Natural killer cell treated with Interleukin-12 subunit alpha and Interleukin-12 subunit beta and Interleukin-15 and Interleukin-18, amount 100 ng/mL, for 72 hours (primary cell): ENCODE data around the gene FARP2. TPM values are rescaled to one million over a fixed set of nuclear protein-coding genes. Genes with fewer than 3 reads are reported as not detected.
"Not testable (repeated sequence)": the region's sequence is repeated elsewhere in the genome, so short reads cannot be mapped to it uniquely, and the experiment has no call there.

Experiments
- ATAC-seq, 2 donors: fragments of 150-1000 bp; cut with Tn5 transposase in 1 of 2; sonication (Bioruptor Pico), chemical (Tn5 transposase) in 1 of 2; 2 replicates each; pipeline ENCODE4 v1.10.0; 2021
- DNase-seq: peaks from one replicate; pipeline ENCODE4 v3.0.0; 2022; ENCODE audit warnings: low spot score
- H3K27ac Mint-ChIP-seq, 2 donors: 1 replicate in 1 of 2; 2 replicates in 1 of 2; pipeline ENCODE4 v1.8.0; 2022; ENCODE audit warnings: mixed read lengths in 2 of 2, mild to moderate bottlenecking in 1 of 2, moderate library complexity in 1 of 2
- H3K27me3 Mint-ChIP-seq, 2 donors: 1 replicate in 1 of 2; 2 replicates in 1 of 2; pipeline ENCODE4 v1.8.0; 2022; ENCODE audit warnings: mixed read lengths in 2 of 2
- H3K36me3 Mint-ChIP-seq: one replicate; pipeline ENCODE4 v1.8.0; 2022; ENCODE audit warnings: mixed read lengths
- H3K4me1 Mint-ChIP-seq, 2 donors: 1 replicate in 1 of 2; 2 replicates in 1 of 2; pipeline ENCODE4 v1.8.0; 2022; ENCODE audit warnings: low read depth in 2 of 2, mixed read lengths in 2 of 2, mild to moderate bottlenecking in 1 of 2
- H3K4me3 Mint-ChIP-seq: one replicate; pipeline ENCODE4 v1.8.0; 2022; ENCODE audit warnings: mixed read lengths
- H3K9me3 Mint-ChIP-seq: 2 replicates; pipeline ENCODE4 v1.8.0; 2022; ENCODE audit warnings: mixed read lengths
- total RNA-seq, 2 donors: library from RNA; stranded (reverse); gene quantifications; one replicate each; pipeline ENCODE4 v1.2.3, GENCODE V29; 2022

FARP2 gene
- total RNA-seq, 2 donors from 2014 or later, result 49.2 to 77.3 TPM

DNA sequence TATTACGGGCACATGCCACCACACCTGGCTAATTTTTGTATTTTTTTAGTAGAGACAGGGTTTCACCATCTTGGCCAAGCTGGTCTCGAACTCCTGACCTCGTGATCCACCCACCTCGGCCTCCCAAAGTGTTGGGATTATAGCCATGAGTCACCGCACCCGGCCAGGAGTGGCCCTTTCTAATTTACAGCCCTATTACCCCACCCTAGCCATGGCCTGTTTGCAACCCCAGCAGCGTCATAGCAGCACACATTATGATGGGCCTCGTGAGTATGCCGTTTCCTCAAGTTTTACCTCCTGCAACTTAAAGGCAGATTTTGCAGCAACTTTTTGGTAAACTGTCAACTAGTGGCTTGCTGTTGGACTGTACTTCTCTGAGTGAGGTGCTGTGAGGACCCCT, 97.8 kb downstream of the FARP2 start:
- not testable (repeated sequence) for H3K27me3 Mint-ChIP-seq, H3K4me3 Mint-ChIP-seq, DNase-seq, H3K4me1 Mint-ChIP-seq, H3K9me3 Mint-ChIP-seq, H3K27ac Mint-ChIP-seq, H3K36me3 Mint-ChIP-seq, ATAC-seq

DNA sequence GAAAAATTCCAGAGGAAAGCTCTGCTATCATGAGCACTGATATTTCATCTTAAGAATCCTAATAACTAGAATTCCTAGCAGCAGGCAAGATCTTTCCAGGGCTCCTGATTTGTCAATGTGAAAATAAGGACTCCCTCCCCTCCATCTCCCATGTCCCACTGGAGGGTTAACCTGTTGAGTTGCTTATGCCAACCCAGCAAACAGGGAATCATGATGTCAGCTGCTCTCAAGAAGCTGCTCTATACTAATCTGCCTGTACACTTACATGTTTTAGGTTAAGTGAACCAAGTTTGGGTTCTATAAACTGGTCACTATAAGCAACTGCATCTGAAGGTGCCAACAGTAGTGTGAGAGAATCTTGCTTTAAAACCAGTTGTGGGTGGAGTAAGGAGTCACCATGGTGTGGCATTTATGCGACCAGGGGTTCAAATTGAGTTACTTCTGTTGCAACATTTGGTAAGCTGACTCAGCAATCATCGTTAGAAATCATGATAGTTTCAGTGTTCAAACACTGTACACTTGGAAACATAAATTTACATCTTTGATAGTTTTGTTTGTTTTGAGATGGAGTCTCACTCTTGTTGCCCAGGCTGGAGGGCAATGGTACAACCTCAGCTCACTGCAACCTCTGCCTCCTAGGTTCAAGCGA, 98.9 kb downstream of the FARP2 start:
- Mint-ChIP-seq H3K27me3 (peaks cover 0 to 3% of the 10 kb centered on the region in 2 donors), H3K36me3 (no peaks in the 10 kb centered on the region), H3K4me3 (no peak overlapping the region), H3K27ac (no peak overlapping the region), H3K9me3 (no peaks in the 10 kb centered on the region), H3K4me1 (no peaks in the 10 kb centered on the region)
- DNase-seq (no peak), ATAC-seq (no peak)

DNA sequence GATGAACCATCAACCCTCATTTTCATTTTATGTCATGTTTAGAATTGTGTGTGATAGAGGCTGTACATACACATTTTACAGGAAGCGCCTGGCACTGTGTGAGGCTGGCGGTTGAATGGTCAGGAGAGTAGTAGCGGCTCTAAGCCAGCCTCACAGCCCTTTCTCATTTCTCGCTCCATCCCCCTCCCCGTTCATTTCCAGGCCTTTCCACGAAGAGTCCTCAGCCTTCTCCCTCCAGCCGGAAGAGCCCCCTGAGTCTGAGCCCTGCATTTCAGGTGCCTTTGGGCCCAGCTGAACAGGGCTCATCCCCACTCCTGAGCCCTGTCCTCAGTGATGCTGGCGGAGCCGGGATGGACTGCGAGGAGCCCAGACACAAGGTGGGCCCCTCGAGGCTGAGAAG, 100.5 kb downstream of the FARP2 start:
- H3K27me3 Mint-ChIP-seq, result peaks cover 0 to 3% of the 10 kb centered on the region in 2 donors
- no peaks in the 10 kb centered on the region for H3K4me1 Mint-ChIP-seq
- H3K27ac Mint-ChIP-seq, result no peak overlapping the region
- no peak overlapping the region for H3K4me3 Mint-ChIP-seq
- no peaks in the 10 kb centered on the region for H3K9me3 Mint-ChIP-seq
- no peaks in the 10 kb centered on the region for H3K36me3 Mint-ChIP-seq
- no peak for DNase-seq
- ATAC-seq, result no peak

DNA sequence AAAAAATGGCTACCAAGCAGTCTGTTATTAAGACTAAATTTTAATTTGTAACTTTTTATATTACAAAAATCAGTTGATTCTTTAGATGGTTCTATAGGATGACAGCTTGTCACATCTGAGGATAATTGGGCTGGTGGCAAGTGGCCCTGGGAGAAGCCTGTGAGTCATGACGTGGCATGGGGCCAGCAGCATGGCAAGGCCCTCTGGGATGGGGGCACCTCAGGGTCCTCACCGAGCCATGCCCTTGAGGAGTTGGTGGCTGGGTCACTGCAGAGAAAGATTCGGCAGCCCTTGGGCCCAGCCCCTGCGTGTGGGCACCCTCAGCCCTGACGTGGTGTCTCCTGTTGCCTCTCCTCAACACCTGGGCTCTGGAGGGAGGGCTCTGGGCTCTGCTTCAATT, 102.6 kb downstream of the FARP2 start:
- no peak for DNase-seq
- Mint-ChIP-seq H3K27ac (no peak overlapping the region), H3K36me3 (no peaks in the 10 kb centered on the region), H3K27me3 (peaks cover 0 to 3% of the 10 kb centered on the region in 2 donors), H3K4me3 (no peak overlapping the region), H3K4me1 (no peaks in the 10 kb centered on the region), H3K9me3 (no peaks in the 10 kb centered on the region)
- ATAC-seq, result no peak

DNA sequence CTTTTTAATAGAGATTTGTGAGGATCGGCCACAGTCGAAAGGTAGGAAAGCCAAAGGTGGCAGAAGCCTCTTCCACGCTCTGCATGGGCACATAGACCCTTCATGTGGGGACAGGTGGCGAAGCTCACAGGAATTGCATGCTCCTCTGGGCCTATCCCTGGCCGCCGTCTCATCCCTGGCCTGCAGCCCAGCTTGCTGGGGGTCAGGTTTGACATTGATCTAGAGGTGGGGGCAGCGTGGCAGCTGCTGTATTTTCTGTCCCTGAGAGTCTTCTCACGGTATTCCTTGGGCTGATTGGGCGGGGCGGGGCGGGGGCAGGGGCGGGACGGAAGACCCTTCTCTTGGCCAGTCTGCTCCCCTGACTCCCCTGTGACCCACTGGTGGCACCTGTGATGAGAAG, 103.4 kb downstream of the FARP2 start:
- no peaks in the 10 kb centered on the region for H3K9me3 Mint-ChIP-seq
- no peak overlapping the region for H3K4me3 Mint-ChIP-seq

DNA sequence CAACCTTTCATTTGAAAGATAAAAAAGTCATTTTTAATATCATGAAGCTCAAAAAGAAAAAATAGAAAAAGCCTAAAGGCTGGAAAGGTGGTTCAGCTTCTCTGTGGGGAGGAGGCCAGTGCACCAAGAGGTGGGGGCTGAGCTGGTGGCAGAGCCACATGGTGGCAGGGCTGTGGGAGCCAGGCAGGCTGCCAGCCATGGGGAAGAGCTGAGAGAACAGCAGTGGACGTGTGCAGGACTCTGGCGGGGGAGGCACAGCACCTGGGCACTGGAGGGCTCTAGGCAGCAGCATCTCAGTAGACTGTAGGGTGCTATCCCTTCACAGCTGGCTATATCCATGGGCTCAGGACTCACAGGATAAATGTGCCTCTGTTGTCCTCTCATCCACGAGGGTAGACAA, 104.5 kb downstream of the FARP2 start:
- no peak for ATAC-seq
- H3K4me1 Mint-ChIP-seq, result no peaks in the 10 kb centered on the region
- no peak for DNase-seq
- H3K27ac Mint-ChIP-seq, result no peak overlapping the region
- H3K27me3 Mint-ChIP-seq, result peaks cover 0 to 3% of the 10 kb centered on the region in 2 donors
- no peaks in the 10 kb centered on the region for H3K9me3 Mint-ChIP-seq
- no peak overlapping the region for H3K4me3 Mint-ChIP-seq
- no peaks in the 10 kb centered on the region for H3K36me3 Mint-ChIP-seq

More for the DNA sequence above, 103.4 kb downstream of the FARP2 start:
- Mint-ChIP-seq H3K27me3 (peaks cover 0 to 3% of the 10 kb centered on the region in 2 donors), H3K36me3 (no peaks in the 10 kb centered on the region), H3K4me1 (no peaks in the 10 kb centered on the region), H3K27ac (no peak overlapping the region)
- ATAC-seq (no peak), DNase-seq (no peak)

DNA sequence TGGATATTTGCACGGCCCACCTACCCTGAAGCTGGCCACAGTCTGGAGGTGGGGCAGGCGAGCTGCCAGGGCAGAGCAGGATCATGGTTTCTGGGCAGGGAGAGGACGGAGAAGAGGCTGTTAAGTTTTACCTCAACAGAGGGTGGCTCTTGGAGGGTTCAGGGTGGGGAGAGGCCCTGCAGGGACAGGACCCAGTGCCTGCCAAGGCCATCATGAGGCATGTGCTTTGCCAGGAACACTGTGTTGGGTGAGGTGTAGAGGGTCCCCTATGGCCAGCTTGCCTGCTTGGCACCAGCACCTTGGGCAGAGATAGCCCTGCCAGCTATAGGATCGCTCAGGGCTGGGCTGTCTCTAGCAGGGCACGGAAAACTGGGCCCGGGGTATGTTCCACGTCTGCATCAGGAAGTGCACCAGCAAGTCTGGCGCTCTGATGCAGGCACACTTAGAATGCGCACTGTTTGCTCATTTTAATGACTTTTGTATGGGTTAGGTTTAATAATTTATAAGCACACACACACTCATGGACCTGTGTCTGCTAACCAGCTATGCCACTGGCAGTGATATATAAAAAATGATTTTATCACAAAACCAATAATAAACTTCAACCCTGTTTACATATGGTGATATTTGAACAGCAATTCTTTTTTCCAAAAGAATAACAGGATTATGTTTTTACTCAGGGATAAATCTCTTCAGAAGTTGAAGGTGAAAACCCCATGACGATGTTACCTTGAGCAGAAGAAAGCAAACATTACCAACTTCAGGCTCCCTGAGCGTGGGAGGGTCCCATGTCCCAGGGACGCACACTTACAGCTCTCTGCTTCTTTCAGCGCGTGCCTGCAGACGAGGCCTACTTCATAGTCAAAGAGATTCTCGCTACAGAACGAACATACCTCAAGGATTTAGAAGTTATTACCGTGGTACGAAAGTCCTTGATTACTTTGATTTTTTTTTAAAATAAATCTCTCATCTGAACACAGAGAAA, 105.9 kb downstream of the FARP2 start:
- Mint-ChIP-seq H3K27me3 (no peaks in the 10 kb centered on the region), H3K9me3 (no peaks in the 10 kb centered on the region), H3K4me1 (no peaks in the 10 kb centered on the region), H3K4me3 (no peak overlapping the region), H3K27ac (no peak overlapping the region), H3K36me3 (no peaks in the 10 kb centered on the region)
- ATAC-seq (no peak), DNase-seq (no peak)

DNA sequence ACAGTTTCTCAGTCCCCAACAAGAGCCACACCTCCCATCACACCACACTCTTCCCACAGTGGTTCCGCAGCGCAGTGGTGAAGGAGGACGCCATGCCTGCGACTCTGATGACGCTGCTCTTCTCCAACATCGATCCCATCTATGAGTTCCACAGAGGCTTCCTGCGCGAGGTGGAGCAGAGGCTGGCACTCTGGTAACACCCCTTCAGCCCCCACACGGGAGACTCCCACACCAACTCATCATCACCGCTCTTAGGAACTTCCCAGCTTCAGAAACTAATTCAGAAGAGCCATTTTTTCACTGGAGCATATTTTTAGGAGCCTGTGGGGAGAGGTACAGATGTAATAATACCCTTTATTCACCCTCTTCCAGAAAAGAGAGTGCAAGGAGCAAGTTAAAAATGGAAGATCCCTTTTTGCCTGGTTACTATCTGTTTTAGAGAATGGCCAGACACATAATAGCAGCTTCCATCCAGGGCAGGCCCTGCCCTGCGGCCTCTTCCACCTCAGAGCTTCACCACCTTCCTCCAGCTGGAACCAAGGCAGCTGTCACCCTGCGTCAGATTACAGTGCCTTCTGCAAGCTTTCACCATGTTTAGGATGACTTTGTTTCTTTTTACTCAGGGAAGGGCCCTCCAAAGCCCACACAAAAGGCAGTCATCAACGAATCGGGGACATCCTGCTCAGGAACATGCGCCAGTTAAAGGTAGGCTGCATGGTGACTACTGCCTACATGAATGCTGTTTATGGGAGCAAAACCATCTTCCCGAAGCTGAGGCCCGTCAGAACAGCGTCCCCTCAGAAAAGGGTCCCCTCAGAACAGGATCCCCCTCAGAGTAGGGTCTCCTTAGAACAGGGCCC, 107.4 kb downstream of the FARP2 start:
- DNase-seq, result no peak
- H3K4me1 Mint-ChIP-seq, result no peaks in the 10 kb centered on the region
- no peaks in the 10 kb centered on the region for H3K36me3 Mint-ChIP-seq
- H3K27ac Mint-ChIP-seq, result no peak overlapping the region
- ATAC-seq, result no peak
- no peaks in the 10 kb centered on the region for H3K9me3 Mint-ChIP-seq
- no peaks in the 10 kb centered on the region for H3K27me3 Mint-ChIP-seq
- H3K4me3 Mint-ChIP-seq, result no peak overlapping the region

DNA sequence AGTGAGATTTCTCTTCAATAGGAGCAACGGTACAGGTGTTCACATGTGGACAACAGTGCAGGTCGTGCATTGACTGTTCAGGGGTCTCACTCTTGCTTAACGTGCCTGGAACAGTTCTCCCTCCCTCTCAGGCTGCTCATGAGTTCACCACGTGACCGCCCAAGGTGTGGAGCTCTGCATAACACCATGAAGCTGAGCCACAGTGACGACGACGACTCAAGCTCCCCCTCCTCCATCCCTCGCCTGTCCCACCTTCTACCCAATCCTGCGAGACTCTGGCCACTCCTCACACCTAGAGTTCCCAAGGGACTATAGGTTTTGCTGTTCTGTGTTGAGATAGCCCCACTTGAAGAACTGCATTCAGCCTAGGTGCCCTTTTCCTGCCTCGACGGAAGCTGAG, 109.5 kb downstream of the FARP2 start:
- no peaks in the 10 kb centered on the region for H3K27me3 Mint-ChIP-seq
- H3K4me3 Mint-ChIP-seq, result no peak overlapping the region
- ATAC-seq (no peak), DNase-seq (no peak)
- H3K4me1 Mint-ChIP-seq, result no peaks in the 10 kb centered on the region
- no peaks in the 10 kb centered on the region for H3K36me3 Mint-ChIP-seq
- no peaks in the 10 kb centered on the region for H3K9me3 Mint-ChIP-seq
- H3K27ac Mint-ChIP-seq, result no peak overlapping the region

DNA sequence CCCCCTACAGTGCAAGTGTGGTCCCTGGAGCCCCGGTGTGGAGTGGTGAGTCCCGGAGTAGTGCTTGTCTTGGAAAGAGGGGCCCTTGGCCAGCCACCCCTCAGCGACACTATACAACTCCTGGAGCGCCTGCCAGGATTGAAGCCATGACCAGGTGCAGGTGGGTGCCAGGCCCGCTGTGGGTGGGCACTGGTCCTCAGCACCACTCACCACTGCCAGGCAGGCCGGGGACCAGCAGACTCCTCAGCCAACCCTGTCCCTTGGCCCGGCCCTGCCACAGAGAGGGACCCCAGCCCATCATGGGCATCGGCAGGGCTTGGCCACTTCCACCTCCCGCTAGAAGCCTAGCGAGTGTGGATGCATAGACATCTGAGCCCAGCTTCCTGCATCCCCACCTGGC, 110.1 kb downstream of the FARP2 start:
- DNase-seq, result no peak
- Mint-ChIP-seq H3K4me3 (no peak overlapping the region), H3K4me1 (no peaks in the 10 kb centered on the region), H3K27me3 (no peaks in the 10 kb centered on the region), H3K27ac (no peak overlapping the region), H3K9me3 (no peaks in the 10 kb centered on the region), H3K36me3 (no peaks in the 10 kb centered on the region)
- no peak for ATAC-seq

DNA sequence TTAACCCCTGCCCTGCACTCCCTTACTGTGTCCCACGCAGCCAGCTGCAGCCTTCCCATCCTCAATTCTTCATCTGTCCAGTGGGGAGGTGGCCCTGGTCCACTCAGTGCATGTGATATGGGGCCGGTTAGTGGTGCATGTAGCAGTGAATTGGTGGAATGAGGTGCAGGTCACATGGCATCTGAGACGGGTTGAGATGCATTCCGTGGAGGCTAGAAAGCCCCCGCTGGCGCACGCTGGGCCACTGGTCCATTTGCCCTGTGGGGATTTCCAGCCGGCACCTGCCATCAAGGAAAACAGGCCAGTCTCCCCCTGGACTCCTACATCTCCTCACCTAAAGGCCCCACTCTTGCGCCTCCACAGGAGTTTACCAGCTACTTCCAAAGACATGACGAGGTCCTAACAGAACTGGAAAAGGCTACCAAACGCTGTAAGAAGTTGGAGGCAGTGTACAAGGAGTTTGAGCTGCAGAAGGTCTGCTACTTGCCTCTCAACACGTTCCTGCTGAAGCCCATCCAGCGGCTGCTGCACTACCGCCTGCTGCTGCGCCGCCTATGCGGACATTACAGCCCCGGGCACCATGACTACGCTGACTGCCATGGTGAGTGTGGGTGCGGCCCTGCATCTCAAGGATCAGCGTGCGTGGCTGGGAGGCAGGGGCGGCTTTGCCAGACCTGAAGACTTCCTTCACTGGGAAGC, 111.8 kb downstream of the FARP2 start:
- ATAC-seq (no peak), DNase-seq (no peak)
- Mint-ChIP-seq H3K9me3 (no peaks in the 10 kb centered on the region), H3K27me3 (peaks cover 8 to 9% of the 10 kb centered on the region in 2 donors), H3K36me3 (no peaks in the 10 kb centered on the region), H3K4me3 (no peak overlapping the region), H3K27ac (no peak overlapping the region), H3K4me1 (no peaks in the 10 kb centered on the region)

DNA sequence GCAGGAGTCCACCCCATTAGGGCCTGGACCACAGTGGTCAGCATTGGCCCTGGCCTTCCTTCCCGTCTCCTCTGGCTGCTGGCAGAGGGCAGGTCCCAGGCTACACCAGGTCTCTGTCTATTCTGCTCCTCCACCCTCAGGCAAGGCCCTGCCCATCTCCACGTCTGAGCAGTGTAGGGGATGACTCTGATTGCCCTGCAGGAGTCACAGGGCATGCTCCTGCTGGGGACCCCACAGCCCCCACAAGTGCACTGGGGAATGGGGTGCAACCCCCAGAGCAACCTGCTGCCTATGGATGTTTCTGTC, 112.3 kb downstream of the FARP2 start:
- ATAC-seq (no peak), DNase-seq (no peak)
- Mint-ChIP-seq H3K36me3 (no peaks in the 10 kb centered on the region), H3K4me3 (no peak overlapping the region), H3K27me3 (peaks cover 9 to 12% of the 10 kb centered on the region in 2 donors), H3K9me3 (no peaks in the 10 kb centered on the region), H3K27ac (no peak overlapping the region), H3K4me1 (no peaks in the 10 kb centered on the region)

DNA sequence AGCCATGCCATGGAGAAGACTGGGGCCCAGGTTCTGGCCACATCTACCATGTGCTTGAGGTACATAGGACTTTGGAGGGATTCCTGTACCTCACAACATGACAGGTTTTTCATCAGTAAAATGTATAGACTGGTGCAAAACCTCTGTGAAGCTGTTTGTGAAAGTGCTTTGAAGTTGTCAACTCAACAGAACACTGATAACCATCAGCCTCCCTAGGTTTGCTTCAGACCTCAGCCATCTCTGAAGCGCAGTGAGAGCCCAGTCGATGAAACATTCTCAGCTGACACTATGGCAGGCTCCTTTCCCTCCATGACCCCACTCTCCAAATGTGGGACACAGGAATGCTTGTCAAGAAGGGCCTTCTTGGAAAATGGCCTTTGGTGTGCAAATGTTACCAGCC, 113.7 kb downstream of the FARP2 start:
- Mint-ChIP-seq H3K36me3 (no peaks in the 10 kb centered on the region), H3K4me1 (no peaks in the 10 kb centered on the region), H3K27ac (no peak overlapping the region), H3K27me3 (peaks cover 9 to 12% of the 10 kb centered on the region in 2 donors), H3K9me3 (no peaks in the 10 kb centered on the region), H3K4me3 (no peak overlapping the region)
- no peak for DNase-seq
- no peak for ATAC-seq
